Body of pancreas (tissue), 4 donors: ENCODE data around the gene ELL3. TPM values are rescaled to one million over a fixed set of nuclear protein-coding genes. Genes with fewer than 3 reads are reported as not detected.
"Not testable (repeated sequence)": the region's sequence is repeated elsewhere in the genome, so short reads cannot be mapped to it uniquely, and the experiment has no call there.

Experiments used
- ATAC-seq: fragments of 150-250 bp; one replicate; pipeline ENCODE4 v1.9.1; 2016
- DNase-seq, 4 donors: peaks; one replicate each; pipeline ENCODE4 v3.0.0-alpha.2; 2019
- H3K27ac ChIP-seq, 4 donors: fragments of 200-600 bp; sonication (generic); 1 replicate in 3 of 4; 2 replicates in 1 of 4; pipeline versions ENCODE4 v1.5.1 to v1.6.1; 2016 to 2019; ENCODE audit warnings: mild to moderate bottlenecking in 1 of 4, mixed read lengths in 1 of 4, moderate library complexity in 1 of 4
- H3K27me3 ChIP-seq, 2 donors: fragments of 200-600 bp; sonication (generic); one replicate each; pipeline ENCODE4 v1.6.0; 2016; ENCODE audit warnings: mild to moderate bottlenecking in 1 of 2
- H3K36me3 ChIP-seq, 2 donors: fragments of 200-600 bp; sonication (generic); replicated peaks in 1 of 2; 2 replicates each; pipeline ENCODE4 v1.5.1; 2016; ENCODE audit warnings: low read depth in 2 of 2; ENCODE audit not compliant: insufficient read depth in 1 of 2
- H3K4me1 ChIP-seq: fragments of 200-600 bp; sonication (generic); one replicate; pipeline ENCODE4 v1.6.0; 2016
- H3K4me3 ChIP-seq, 2 donors: fragments of 200-600 bp; sonication (generic); 1 replicate in 1 of 2; 2 replicates in 1 of 2; pipeline ENCODE4 v1.5.1; 2016 to 2019
- H3K9me3 ChIP-seq, 3 donors: fragments of 200-600 bp; sonication (generic); 1 replicate in 2 of 3; 2 replicates in 1 of 3; pipeline ENCODE4 v1.5.1; 2016
- CTCF ChIP-seq, 7 experiments: fragments of 450-650 bp in 4 of 7; fragments of 200-600 bp in 3 of 7; sonication (generic) in 3 of 7; IDR thresholded peaks; one replicate each; pipeline ENCODE4 v1.5.1; 2016 to 2019; ENCODE audit warnings: antibody characterized with exemption in 7 of 7
- POLR2A ChIP-seq, 3 donors: fragments of 450-650 bp; IDR thresholded peaks; one replicate each; pipeline ENCODE4 v1.6.1; 2016; ENCODE audit warnings: antibody characterized with exemption in 3 of 3, mild to moderate bottlenecking in 2 of 3
- WGBS, 2 donors: methylation state at CpG; one replicate each; pipeline ENCODE4 v1.1.5; 2017; 5-methylcytosine and 5-hydroxymethylcytosine counted together
- intact Hi-C: fragments of 100-400 bp; cut with DNase I; formaldehyde crosslinking; loops from one replicate; pipeline ENCODE4 v1.15.1; 2023
- microRNA counts, 2 donors: library from miRNA; unstranded; fragments of <30 nt; microRNA quantifications; one replicate each; lab custom pipeline; 2017
- microRNA-seq, 2 donors: library from miRNA; unstranded; fragments of <30 nt; microRNA quantifications; one replicate each; pipeline ENCODE4, GENCODE V29; 2016; ENCODE audit warnings: borderline number of aligned reads in 2 of 2, borderline replicate concordance in 2 of 2
- small RNA-seq: library from RNA; depleted of rRNA; stranded (forward); fragments of <200 nt; gene quantifications from one replicate; pipeline ENCODE3, GENCODE V24; 2016
- total RNA-seq, 2 donors: library from RNA; depleted of rRNA; stranded (reverse); fragments of >200 nt; gene quantifications; one replicate each; pipeline ENCODE4 v1.1.0, GENCODE V29; 2016

ELL3 gene
- total RNA-seq, 2 donors from 2014 or later: 4.9 to 29.1 TPM

GRCh38 chr15:43735416-43735815 lies 41.4 kb downstream of the ELL3 start:
- Histone ChIP-seq H3K36me3 (no peaks in the 10 kb centered on the region), H3K9me3 (no peaks in the 10 kb centered on the region), H3K4me1 (no peaks in the 10 kb centered on the region), H3K4me3 (no peak overlapping the region), H3K27me3 (no peaks in the 10 kb centered on the region), H3K27ac (no peak overlapping the region)
- ATAC-seq (no peak), DNase-seq (no peak)
- WGBS, 2 donors: 86 to 88% methylated on average over 6 of the region's 6 CpGs
- intact Hi-C loops: no loop called here
- TF ChIP-seq CTCF (IDR thresholded peaks at IDR 0.05) (no peak), POLR2A (IDR thresholded peaks at IDR 0.05) (no peak)

DNA sequence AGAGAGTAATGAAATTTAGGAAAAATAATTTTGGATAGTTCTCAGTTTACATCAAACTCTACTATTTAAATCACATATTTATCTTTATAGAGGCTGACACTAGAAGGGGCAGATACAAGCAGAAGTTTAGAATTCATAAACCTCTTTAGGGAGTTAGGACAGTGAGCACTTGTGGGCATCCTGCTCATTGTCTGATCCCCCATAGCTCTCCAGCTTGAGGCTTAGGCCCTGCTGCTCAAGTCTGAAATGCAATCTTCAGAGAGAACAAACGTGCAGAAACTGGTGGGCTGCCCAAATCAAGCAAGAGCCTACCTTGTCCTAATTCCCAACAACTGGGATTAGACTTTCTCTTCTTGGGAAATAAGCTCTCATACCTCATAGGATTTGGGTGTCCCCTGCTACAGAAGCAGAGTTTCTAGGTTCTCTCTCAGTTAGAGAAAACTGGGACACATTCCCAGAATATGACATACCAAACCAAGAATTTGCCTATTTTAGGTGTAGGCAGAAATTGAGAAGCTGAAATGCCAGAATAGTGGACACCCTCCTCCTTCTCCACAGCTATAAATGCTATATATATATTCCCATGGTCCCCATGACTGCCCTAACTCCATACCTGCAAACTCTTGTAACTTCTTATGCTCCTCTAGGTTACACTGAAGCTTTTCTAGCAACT lies 48.6 kb downstream of the ELL3 start:
- DNase-seq, H3K9me3 ChIP-seq, H3K4me1 ChIP-seq, H3K27ac ChIP-seq, intact Hi-C loops, ATAC-seq, H3K27me3 ChIP-seq, H3K36me3 ChIP-seq, H3K4me3 ChIP-seq: not testable (repeated sequence)
- WGBS, 2 donors: 50 to 82% methylated on average over 1 of the region's 1 CpG

- H3K27me3 ChIP-seq, H3K9me3 ChIP-seq, H3K36me3 ChIP-seq, intact Hi-C loops, H3K4me1 ChIP-seq, DNase-seq, H3K4me3 ChIP-seq, ATAC-seq, H3K27ac ChIP-seq: not testable (repeated sequence)
- 93 to 100% methylated on average over 1 of the region's 1 CpG for whole genome bisulfite sequencing, 2 donors
These were observed 50.5 kb downstream of the ELL3 start for GRCh38 chr15:43726306-43726705.

GRCh38 chr15:43723151-43723550 lies 53.6 kb downstream of the ELL3 start:
- no peak for DNase-seq
- WGBS, 2 donors: 64 to 71% methylated on average over 4 of the region's 4 CpGs

More at GRCh38 chr15:43723151-43723550, 53.6 kb downstream of the ELL3 start:
- H3K4me3 ChIP-seq: no peak overlapping the region
- intact Hi-C loops: no loop called here
- H3K27me3 ChIP-seq: no peaks in the 10 kb centered on the region
- ATAC-seq: no peak
- no peak overlapping the region for H3K27ac ChIP-seq
- TF ChIP-seq CTCF (IDR thresholded peaks at IDR 0.05): no peak
- no peak for TF ChIP-seq POLR2A (IDR thresholded peaks at IDR 0.05)
- H3K4me1 ChIP-seq: no peaks in the 10 kb centered on the region
- no peaks in the 10 kb centered on the region for H3K36me3 ChIP-seq
- no peaks in the 10 kb centered on the region for H3K9me3 ChIP-seq

MicroRNAs encoded within 50 kb of the gene (microRNA counts, 767-probe panel; counts per million panel counts)
- 0 to 736 counts per million in 2 donors for microRNA hsa-miR-1282 (lab: Ali Mortazavi, UCI)

Small RNA genes within 50 kb of the gene (microRNA-seq; reads per million reads assigned to microRNA genes)
- 0 reads per million in 2 donors for gene MIR1282

Small RNA genes within 50 kb of the gene (small RNA-seq; reads per million reads assigned to genes)
- not detected for gene MIR1282
- gene RNU6-354P: not detected

Other genes starting within 250 kb of the ELL3 start
- gene PPIP5K1, start 186.8 kb downstream of the ELL3 start, total RNA-seq: 10 to 100 TPM; 22.1 to 27.0 TPM
- 10 to 100 TPM in 1 of 2 donors, 1 to 10 TPM in 1; 5.9 to 13.5 TPM for gene CKMT1B, start 182.9 kb downstream of the ELL3 start, total RNA-seq
- under 1 TPM in 1 of 2 donors, not detected in 1; 0.66 TPM for gene STRC, start 158.2 kb downstream of the ELL3 start, total RNA-seq
- 10 to 100 TPM in 1 of 2 donors, 1 to 10 TPM in 1; 8.3 to 16.2 TPM for gene CATSPER2, start 128.1 kb downstream of the ELL3 start, total RNA-seq
- gene CKMT1A, start 83.1 kb downstream of the ELL3 start, total RNA-seq: 1 to 10 TPM in 1 of 2 donors, not detected in 1; 2.6 TPM
- gene PDIA3, start 30.5 kb downstream of the ELL3 start, total RNA-seq: 10 to 100 TPM; 80.7 to 89.3 TPM
- 100 to 1,000 TPM; 190 to 818 TPM for gene SERF2, start 15.4 kb upstream of the ELL3 start, total RNA-seq
- gene SERINC4, start 23.3 kb upstream of the ELL3 start, total RNA-seq: not detected
- gene HYPK, start 23.6 kb upstream of the ELL3 start, total RNA-seq: 10 to 100 TPM; 13.2 to 52.9 TPM
- gene MFAP1, start 47.7 kb upstream of the ELL3 start, total RNA-seq: 1 to 10 TPM; 1.6 to 9.9 TPM
- 1 to 10 TPM; 6.2 to 6.9 TPM for gene WDR76, start 50.0 kb upstream of the ELL3 start, total RNA-seq